Measurements from ENCODE around the gene AGBL5.

AGBL5 gene

DNA sequence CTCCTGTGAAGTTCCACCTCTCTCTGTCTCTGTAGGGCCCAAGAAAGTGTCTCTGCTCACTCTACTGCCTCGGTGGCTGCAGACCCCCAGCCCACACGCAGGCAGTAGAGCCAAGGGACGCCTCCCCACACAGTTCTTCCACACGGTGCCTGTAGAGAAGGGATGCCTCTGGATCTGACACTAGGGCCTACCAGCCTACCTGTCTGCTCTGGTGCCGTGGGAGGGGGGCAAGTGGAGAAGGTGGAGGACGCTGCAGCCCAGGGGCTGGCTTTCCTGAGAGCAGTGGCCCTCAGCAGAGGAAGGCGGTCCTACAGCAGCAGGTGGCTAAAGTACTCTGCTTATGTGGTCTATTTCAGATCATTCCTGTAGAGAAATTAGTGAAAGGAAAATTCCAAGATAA is 27.7 kb upstream of the AGBL5 start:
- Histone ChIP-seq H3K4me1 (ENCODE audit: control insufficient read depth, insufficient read depth, low read length) (peaks cover 3% of the 10 kb centered on the region), H3K36me3 (ENCODE audit: control insufficient read depth, insufficient read depth, low read length) (peaks cover 5% of the 10 kb centered on the region), H3K27ac (ENCODE audit: insufficient read depth, low read depth, low read length, poor library complexity, severe bottlenecking) (no peak overlapping the region), H3K27me3 (ENCODE audit: control insufficient read depth, insufficient read depth, low read length, poor library complexity, severe bottlenecking) (no peaks in the 10 kb centered on the region), H3K4me3 (ENCODE audit: insufficient read depth, low read depth, low read length) (no peak overlapping the region), H3K9me3 (ENCODE audit: control insufficient read depth, low read length) (no peaks in the 10 kb centered on the region)
- 92 to 93% methylated on average over 7 of the region's 7 CpGs for WGBS, 2 experiments

DNA sequence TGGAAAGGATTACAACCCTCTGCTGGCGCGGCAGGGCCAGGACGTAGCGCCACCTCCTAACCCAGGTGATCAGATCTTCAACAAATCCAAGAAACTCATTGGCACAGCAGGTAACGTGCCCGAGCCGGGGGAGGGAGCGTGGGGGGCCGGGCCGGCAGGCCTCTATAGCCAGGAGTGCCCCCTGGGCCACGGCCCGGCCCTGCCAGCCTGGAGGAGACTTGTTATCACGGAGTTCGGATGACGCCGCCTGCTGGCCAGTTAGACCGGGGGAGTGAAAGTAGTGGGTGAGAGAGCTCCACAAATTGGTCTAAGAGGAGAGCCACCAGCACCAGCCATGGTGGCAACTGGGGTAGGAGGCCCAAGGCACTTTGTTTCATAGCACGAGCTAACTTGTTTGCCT is 27.3 kb upstream of the AGBL5 start:
- H3K36me3 ChIP-seq (ENCODE audit: control insufficient read depth, insufficient read depth, low read length): peaks cover 5% of the 10 kb centered on the region
- H3K4me3 ChIP-seq (ENCODE audit: insufficient read depth, low read depth, low read length): no peak overlapping the region
- H3K27me3 ChIP-seq (ENCODE audit: control insufficient read depth, insufficient read depth, low read length, poor library complexity, severe bottlenecking): no peaks in the 10 kb centered on the region
- H3K9me3 ChIP-seq (ENCODE audit: control insufficient read depth, low read length): no peaks in the 10 kb centered on the region
- WGBS, 2 experiments: 65 to 71% methylated on average over 18 of the region's 18 CpGs
- H3K27ac ChIP-seq (ENCODE audit: insufficient read depth, low read depth, low read length, poor library complexity, severe bottlenecking): no peak overlapping the region
- peaks cover 3% of the 10 kb centered on the region for H3K4me1 ChIP-seq (ENCODE audit: control insufficient read depth, insufficient read depth, low read length)

DNA sequence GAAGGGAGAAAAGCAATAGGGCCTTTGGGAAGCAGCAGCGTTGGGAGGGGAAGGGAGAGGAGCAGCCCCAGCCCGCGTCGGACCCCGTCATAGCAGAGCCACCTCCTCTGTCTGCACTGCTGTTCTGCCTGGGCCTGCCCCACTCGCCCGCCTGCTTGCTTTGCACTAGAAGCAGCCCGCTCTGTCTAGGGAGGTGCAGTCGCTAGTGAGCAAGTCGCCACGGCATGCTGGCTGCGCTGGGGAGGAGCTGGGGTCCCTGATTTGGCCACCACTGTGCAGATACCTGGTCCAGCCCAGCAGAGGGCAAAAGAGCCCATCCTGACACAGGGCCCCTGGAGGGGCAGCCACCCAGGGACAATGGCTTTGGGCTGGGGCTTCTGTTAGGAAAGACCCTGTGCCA is 26.7 kb upstream of the AGBL5 start:
- H3K27me3 ChIP-seq (ENCODE audit: control insufficient read depth, insufficient read depth, low read length, poor library complexity, severe bottlenecking): no peaks in the 10 kb centered on the region
- no peak overlapping the region for H3K27ac ChIP-seq (ENCODE audit: insufficient read depth, low read depth, low read length, poor library complexity, severe bottlenecking)
- peaks cover 3% of the 10 kb centered on the region for H3K4me1 ChIP-seq (ENCODE audit: control insufficient read depth, insufficient read depth, low read length)
- H3K4me3 ChIP-seq (ENCODE audit: insufficient read depth, low read depth, low read length): no peak overlapping the region
- peaks cover 5% of the 10 kb centered on the region for H3K36me3 ChIP-seq (ENCODE audit: control insufficient read depth, insufficient read depth, low read length)
- 89 to 93% methylated on average over 12 of the region's 12 CpGs for WGBS, 2 experiments
- no peaks in the 10 kb centered on the region for H3K9me3 ChIP-seq (ENCODE audit: control insufficient read depth, low read length)

DNA sequence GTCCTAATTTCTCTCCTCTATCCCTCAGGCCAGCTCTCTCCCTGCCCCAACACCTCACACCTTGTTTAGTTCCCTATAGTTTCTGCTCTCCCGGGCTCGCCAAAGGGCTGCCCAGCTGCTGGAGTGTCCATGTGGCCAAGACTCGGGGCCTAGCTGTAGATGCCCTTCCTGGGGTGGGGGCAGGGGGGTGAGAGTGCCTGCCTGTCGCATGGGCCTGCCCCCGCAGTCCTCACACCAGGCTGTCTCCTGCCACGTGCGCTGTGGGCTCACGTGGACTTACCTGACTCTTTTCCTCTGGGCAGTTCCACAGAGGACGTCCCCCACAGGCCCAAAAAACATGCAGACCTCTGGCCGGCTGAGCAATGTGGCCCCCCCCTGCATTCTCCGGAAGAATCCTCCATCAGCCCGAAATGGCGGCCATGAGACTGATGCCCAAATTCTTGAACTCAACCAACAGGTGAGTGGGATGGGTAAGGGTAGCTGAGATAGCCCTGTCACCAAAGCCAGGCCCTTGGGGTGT is 26.1 kb upstream of the AGBL5 start:
- 93 to 96% methylated on average over 13 of the region's 13 CpGs for WGBS, 2 experiments
- Histone ChIP-seq H3K27me3 (ENCODE audit: control insufficient read depth, insufficient read depth, low read length, poor library complexity, severe bottlenecking) (no peaks in the 10 kb centered on the region), H3K4me3 (ENCODE audit: insufficient read depth, low read depth, low read length) (no peak overlapping the region), H3K4me1 (ENCODE audit: control insufficient read depth, insufficient read depth, low read length) (peaks cover 3% of the 10 kb centered on the region), H3K36me3 (ENCODE audit: control insufficient read depth, insufficient read depth, low read length) (peaks cover 5% of the 10 kb centered on the region), H3K9me3 (ENCODE audit: control insufficient read depth, low read length) (no peaks in the 10 kb centered on the region), H3K27ac (ENCODE audit: insufficient read depth, low read depth, low read length, poor library complexity, severe bottlenecking) (no peak overlapping the region)

DNA sequence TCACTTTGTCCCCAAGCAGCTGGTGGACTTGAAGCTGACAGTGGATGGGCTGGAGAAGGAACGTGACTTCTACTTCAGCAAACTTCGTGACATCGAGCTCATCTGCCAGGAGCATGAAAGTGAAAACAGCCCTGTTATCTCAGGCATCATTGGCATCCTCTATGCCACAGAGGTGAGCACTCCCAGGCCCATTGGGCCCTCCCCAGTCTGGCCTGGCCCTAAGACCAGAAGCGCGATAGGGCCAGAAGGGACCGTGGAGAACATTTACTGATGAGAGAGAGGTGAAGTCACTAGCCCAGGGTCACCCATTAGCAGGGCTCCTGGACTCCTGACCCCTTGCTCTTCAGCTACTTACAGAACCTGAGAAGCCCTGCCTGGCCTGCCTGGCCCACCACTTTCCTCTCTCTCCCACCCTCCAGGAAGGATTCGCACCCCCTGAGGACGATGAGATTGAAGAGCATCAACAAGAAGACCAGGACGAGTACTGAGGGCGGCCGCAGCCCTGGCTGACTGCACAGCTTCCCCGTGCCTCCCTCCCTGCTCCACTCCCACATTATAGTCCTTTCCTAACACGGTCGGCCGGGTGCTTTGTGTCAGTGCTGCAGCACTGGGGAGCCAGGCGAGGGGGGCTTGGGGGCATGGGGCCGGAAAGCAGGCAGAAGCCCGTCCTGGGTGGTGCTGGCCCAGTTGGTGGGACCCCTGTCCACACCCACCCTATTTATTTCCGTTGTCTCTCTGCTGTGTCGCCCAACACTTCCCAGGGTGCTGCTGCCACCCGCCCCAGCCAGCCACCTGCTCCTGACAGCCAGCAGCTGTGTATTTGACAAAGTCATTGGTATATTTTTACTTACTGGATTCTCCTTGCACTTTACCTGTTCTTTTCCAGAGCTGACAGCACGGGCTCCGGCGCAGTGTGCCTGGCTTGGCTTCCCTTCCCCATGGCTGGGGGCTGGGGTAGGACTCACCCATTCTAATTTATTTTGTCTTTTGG is 25.3 kb upstream of the AGBL5 start:
- Histone ChIP-seq H3K27ac (ENCODE audit: insufficient read depth, low read depth, low read length, poor library complexity, severe bottlenecking) (no peak overlapping the region), H3K4me1 (ENCODE audit: control insufficient read depth, insufficient read depth, low read length) (no peaks in the 10 kb centered on the region)
- 94% methylated on average over 24 of the region's 24 CpGs for WGBS, 2 experiments

DNA sequence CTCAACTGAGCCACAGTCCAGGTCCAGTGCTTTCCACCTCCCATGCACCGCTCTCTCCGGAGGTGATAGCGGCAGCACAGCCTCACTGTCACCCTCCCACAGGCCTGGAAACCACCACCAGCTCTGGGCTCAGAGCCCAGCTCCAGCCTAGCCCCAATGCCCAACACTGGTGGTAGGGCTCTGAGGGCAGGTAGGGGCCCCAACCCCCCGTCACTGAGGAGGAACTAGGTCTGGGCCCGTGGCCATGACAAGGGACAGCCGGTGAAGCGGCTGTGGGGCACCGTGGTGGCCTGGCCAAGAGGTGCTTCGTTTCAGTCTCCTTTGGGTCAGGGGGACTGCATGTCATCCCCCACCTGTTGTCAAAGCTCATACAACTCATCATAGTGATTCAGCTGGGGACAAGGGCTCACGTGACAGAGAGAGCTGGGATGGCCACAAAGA is 24.2 kb upstream of the AGBL5 start:
- H3K27ac ChIP-seq (ENCODE audit: insufficient read depth, low read depth, low read length, poor library complexity, severe bottlenecking): no peak overlapping the region
- WGBS, 2 experiments: 93 to 95% methylated on average over 10 of the region's 10 CpGs
- H3K36me3 ChIP-seq (ENCODE audit: control insufficient read depth, insufficient read depth, low read length): peaks cover 5% of the 10 kb centered on the region
- no peaks in the 10 kb centered on the region for H3K9me3 ChIP-seq (ENCODE audit: control insufficient read depth, low read length)
- H3K4me1 ChIP-seq (ENCODE audit: control insufficient read depth, insufficient read depth, low read length): no peaks in the 10 kb centered on the region
- H3K27me3 ChIP-seq (ENCODE audit: control insufficient read depth, insufficient read depth, low read length, poor library complexity, severe bottlenecking): no peaks in the 10 kb centered on the region
- H3K4me3 ChIP-seq (ENCODE audit: insufficient read depth, low read depth, low read length): no peak overlapping the region

More for the DNA sequence above, 25.3 kb upstream of the AGBL5 start:
- Histone ChIP-seq H3K27me3 (ENCODE audit: control insufficient read depth, insufficient read depth, low read length, poor library complexity, severe bottlenecking) (no peaks in the 10 kb centered on the region), H3K9me3 (ENCODE audit: control insufficient read depth, low read length) (no peaks in the 10 kb centered on the region), H3K4me3 (ENCODE audit: insufficient read depth, low read depth, low read length) (no peak overlapping the region), H3K36me3 (ENCODE audit: control insufficient read depth, insufficient read depth, low read length) (peaks cover 5% of the 10 kb centered on the region)

DNA sequence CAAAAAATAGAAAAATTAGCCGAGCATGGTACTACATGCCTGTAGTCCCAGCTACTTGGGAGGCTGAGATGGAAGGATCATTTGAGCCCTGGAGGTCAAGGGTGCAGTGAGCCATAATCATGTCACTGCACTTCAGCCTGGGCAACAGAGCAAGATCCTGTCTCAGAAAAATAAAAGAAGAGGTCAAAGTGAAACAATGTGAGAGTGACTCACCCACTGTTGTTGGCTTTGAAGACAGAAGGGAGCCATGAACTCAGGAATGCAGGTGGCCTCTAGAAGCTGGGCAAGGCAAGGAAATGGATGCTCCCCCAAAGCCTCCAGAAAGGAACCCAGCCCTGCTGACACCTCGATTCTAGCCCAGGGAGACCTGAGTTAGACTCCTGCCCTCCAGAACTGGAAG is 22.4 kb upstream of the AGBL5 start:
- no peak overlapping the region for H3K4me3 ChIP-seq (ENCODE audit: insufficient read depth, low read depth, low read length)
- WGBS, 2 experiments: 92 to 94% methylated on average over 2 of the region's 2 CpGs
- H3K36me3 ChIP-seq (ENCODE audit: control insufficient read depth, insufficient read depth, low read length): peaks cover under 1% of the 10 kb centered on the region

DNA sequence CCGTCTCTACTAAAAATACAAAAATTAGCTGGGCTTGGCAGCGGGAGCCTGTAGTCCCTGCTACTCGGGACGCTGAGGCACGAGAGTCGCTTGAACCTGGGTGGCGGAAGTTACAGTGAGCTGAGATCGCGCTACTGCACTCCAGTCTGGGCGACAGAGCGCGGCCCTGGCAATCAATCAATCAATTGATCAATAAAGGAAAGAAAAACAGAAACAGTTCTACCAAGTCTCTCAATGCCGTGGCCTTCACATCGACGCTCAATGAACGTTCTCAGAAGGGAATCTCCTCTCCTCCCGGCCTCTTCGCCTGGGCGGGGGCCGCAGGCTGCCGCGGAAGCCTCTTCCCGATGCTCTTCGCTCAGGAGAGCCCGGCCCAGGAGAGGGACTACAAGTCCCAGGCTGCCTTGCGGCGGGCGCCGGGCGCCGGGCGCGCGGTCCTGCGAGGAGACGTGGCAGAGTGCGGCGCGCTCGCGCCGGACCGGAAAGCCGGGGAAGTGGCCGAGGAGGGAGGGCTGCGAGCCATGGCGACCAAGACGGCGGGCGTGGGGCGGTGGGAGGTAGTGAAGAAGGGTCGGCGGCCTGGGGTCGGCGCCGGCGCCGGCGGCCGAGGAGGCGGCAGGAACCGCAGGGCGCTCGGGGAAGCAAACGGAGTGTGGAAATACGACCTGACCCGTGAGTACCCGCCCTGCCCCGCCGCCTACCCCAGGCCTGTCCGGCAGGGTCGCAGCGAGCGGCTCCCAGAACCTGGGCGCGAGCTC is 18.8 kb upstream of the AGBL5 start, which contains the start of gene TMEM214:
Gene TMEM214, plus strand, starts transcription at position 471 of the 758 bp plus-strand sequence. Its CDS starts 51 bp downstream, at position 522.
- H3K4me3 ChIP-seq (ENCODE audit: insufficient read depth, low read depth, low read length): peak within 1 kb of the TSS; percentile 75
- H3K9me3 ChIP-seq (ENCODE audit: control insufficient read depth, low read length): no peaks in the 10 kb centered on the region
- H3K27ac ChIP-seq (ENCODE audit: insufficient read depth, low read depth, low read length, poor library complexity, severe bottlenecking): no peak within 1 kb of the TSS
- peaks cover 27% of the 10 kb centered on the region for H3K36me3 ChIP-seq (ENCODE audit: control insufficient read depth, insufficient read depth, low read length)
- H3K4me1 ChIP-seq (ENCODE audit: control insufficient read depth, insufficient read depth, low read length): peaks cover 9% of the 10 kb centered on the region
- WGBS, 2 experiments: 1% methylated on average over 76 of the region's 76 CpGs
- no peaks in the 10 kb centered on the region for H3K27me3 ChIP-seq (ENCODE audit: control insufficient read depth, insufficient read depth, low read length, poor library complexity, severe bottlenecking)

More for the DNA sequence above, 22.4 kb upstream of the AGBL5 start:
- Histone ChIP-seq H3K27me3 (ENCODE audit: control insufficient read depth, insufficient read depth, low read length, poor library complexity, severe bottlenecking) (no peaks in the 10 kb centered on the region), H3K27ac (ENCODE audit: insufficient read depth, low read depth, low read length, poor library complexity, severe bottlenecking) (no peak overlapping the region), H3K4me1 (ENCODE audit: control insufficient read depth, insufficient read depth, low read length) (peaks cover 6% of the 10 kb centered on the region), H3K9me3 (ENCODE audit: control insufficient read depth, low read length) (no peaks in the 10 kb centered on the region)

DNA sequence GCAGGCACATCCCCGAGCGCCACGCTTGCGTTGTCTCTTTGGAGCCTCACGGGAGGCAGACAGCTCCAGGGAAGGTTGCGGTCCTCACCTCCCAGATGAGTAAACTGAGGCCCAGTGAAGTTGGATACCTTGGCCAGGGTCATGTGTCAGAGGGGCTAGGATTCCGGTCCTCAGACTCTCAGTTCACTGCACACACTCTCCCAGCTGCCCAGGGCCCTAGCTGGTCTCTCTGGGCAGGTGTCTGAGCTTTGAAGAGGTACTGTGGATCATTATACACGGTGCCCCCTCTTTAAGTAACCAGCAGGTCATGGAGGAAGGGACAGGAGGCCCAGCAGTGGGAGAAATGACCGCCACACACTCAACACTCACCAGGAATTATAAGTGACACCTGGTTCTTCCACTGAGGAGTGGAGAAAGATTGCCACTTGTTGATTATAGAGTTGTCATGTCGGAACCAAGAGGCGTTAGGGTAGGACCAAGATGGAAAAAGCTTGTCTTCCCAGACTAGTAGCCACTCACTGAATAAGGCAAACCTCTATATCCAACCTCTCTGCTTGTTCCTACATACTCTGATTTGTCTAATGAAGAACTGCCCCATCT is 18.1 kb upstream of the AGBL5 start:
- Histone ChIP-seq H3K27ac (ENCODE audit: insufficient read depth, low read depth, low read length, poor library complexity, severe bottlenecking) (no peak overlapping the region), H3K27me3 (ENCODE audit: control insufficient read depth, insufficient read depth, low read length, poor library complexity, severe bottlenecking) (no peaks in the 10 kb centered on the region)

More for the DNA sequence above, 18.1 kb upstream of the AGBL5 start:
- Histone ChIP-seq H3K4me3 (ENCODE audit: insufficient read depth, low read depth, low read length) (peak overlapping the region; percentile 75), H3K4me1 (ENCODE audit: control insufficient read depth, insufficient read depth, low read length) (peaks cover 9% of the 10 kb centered on the region), H3K36me3 (ENCODE audit: control insufficient read depth, insufficient read depth, low read length) (peaks cover 30% of the 10 kb centered on the region), H3K9me3 (ENCODE audit: control insufficient read depth, low read length) (no peaks in the 10 kb centered on the region)
- WGBS, 2 experiments: 24 to 27% methylated on average over 11 of the region's 11 CpGs

Data from ectodermal cell (in vitro differentiated cells).